ENCODE measurements around the gene RNU4-1. TPM values are rescaled to one million over a fixed set of nuclear protein-coding genes. Genes with fewer than 3 reads are reported as not detected.

Gene RNU4-1
- total RNA-seq, 1 experiment from 2014 or later = 2,323 TPM

DNA sequence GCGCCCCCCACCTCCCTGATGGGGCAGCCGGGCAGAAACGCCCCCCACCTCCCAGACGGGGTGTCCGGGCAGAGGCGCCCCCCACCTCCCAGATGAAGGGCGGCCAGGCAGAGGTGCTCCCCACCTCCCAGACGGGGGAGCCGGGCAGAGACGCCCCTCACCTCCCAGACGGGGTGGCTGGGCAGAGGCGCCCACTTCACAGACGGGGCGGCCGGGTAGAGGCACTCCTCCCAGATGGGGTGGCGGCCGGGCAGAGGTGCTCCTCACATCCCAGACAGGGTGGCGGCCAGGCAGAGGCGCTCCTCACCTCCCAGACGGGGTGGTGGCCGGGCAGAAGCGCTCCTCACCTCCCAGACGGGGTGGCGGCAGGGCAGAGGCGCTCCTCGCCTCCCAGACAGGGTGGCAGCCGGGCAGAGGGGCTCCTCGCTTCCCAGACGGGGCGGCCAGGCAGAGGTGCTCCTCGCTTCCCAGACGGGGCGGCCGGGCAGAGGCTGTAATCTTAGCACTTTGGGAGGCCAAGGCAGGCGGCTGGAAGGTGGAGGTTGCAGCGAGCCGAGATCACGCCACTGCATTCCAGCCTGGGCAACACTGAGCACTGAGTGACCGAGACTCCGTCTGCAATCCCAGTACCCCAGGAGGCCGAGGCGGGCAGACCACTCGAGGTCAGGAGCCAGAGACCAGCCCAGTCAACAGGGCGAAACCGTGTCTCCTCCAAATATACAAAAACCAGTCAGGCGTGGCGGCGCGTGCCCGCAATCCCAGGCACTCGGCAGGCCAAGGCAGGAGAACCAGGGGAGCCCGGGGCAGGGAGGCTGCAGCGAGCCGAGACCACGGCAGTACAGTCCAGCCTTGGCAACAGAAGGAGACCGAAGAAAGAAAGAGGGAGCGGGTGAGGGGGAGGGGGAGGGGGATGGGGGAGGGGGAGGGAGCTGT lies 14.6 kb downstream of the RNU4-1 start:
- RAD21 ChIA-PET (ENCODE audit: low non-redundant PET in 1 of 2, low total read pairs in 2 of 2, uncharacterized antibody in 2 of 2, unreplicated experiment in 2 of 2) = no interaction called here

DNA sequence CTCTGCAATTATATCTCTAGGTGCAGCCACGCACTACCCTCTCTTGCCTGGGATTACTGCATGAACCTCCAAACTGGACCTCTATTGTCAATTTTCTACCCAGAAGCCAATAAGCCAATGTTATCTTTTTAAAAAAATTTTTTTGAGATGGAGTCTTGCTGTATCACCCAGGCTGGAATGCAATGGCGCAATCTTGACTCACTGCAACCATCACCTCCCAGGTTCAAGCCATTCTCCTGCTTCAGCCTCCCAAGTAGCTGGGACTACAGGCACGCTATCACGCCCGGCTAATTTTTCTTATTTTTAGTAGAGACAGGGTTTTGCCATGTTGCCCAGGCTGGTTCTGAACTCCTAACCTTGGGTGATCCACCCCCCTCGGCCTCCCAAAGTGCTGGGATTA lies 16.3 kb downstream of the RNU4-1 start:
- H3K9me2 ChIP-seq (ENCODE audit: insufficient read depth) = no peaks in the 10 kb centered on the region
- DNase-seq (ENCODE audit: low read depth, low spot score) (no peak), ATAC-seq (no peak)
- no peak overlapping the region for H3K9ac ChIP-seq (ENCODE audit: low read length)
- ChIA-PET RAD21 (ENCODE audit: low non-redundant PET in 1 of 2, low total read pairs in 2 of 2, uncharacterized antibody in 2 of 2, unreplicated experiment in 2 of 2) (interaction anchor here in 1 of 2 experiments (0.6 kb wide), 1 partner anchor 60 kb away, joined by 4 read pairs; no protein-coding TSS in a partner anchor), POLR2A (interaction anchor here (3.5 kb wide), 2 partner anchors 15 to 75 kb away, joined by 13 to 28 read pairs; partner anchors contain the start of genes RNU4-1, RNU4-2 and RPLP0), CTCF (no interaction called here)
- no peaks in the 10 kb centered on the region for H3K9me3 ChIP-seq (ENCODE audit: control insufficient read depth in 1 of 2, insufficient read depth in 1 of 2, low read depth in 1 of 2, low read length in 2 of 2)
- intact Hi-C loops (cut with micrococcal nuclease) = no loop called here
- no peak overlapping the region for H3K27ac ChIP-seq (ENCODE audit: low read depth, low read length)
- H4K20me1 ChIP-seq (ENCODE audit: insufficient read depth) = no peaks in the 10 kb centered on the region
- H3K27me3 ChIP-seq (ENCODE audit: insufficient read depth, low read length) = no peaks in the 10 kb centered on the region
- no peaks in the 10 kb centered on the region for H3K36me3 ChIP-seq (ENCODE audit: control insufficient read depth in 1 of 2, insufficient read depth in 2 of 2, low read length in 2 of 2)
- H3K4me1 ChIP-seq (ENCODE audit: control insufficient read depth in 1 of 2, insufficient read depth in 2 of 2, low read length in 2 of 2) = no peaks in the 10 kb centered on the region
- no peak overlapping the region for H3K4me2 ChIP-seq (ENCODE audit: low read length)
- BruUV-seq (replicated peaks) = no TSS peak
- H3K79me2 ChIP-seq (ENCODE audit: insufficient read depth, low read length) = no peaks in the 10 kb centered on the region
- H3K4me3 ChIP-seq (replicated peaks in 1 of 2; ENCODE audit: low read depth in 1 of 2, low read length in 2 of 2) = no peak overlapping the region
- H2AFZ ChIP-seq (ENCODE audit: low read depth, low read length, poor library complexity, severe bottlenecking) = no peak overlapping the region
- TF ChIP-seq CEBPB (IDR thresholded peaks at IDR 0.05; ENCODE audit: low read depth) = no peak
- TF ChIP-seq ZNF274 (IDR thresholded peaks at IDR 0.05; ENCODE audit: low read depth, low read length) = no peak
- TF ChIP-seq, protein P1, sequence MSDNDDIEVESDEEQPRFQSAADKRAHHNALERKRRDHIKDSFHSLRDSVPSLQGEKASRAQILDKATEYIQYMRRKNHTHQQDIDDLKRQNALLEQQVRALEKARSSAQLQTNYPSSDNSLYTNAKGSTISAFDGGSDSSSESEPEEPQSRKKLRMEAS (IDR thresholded peaks at IDR 0.05) = no peak
- no peak for TF ChIP-seq ELF1 (IDR thresholded peaks at IDR 0.05; ENCODE audit: borderline replicate concordance, low read depth)
- no peak for TF ChIP-seq POLR2AphosphoS5 (IDR thresholded peaks at IDR 0.05; ENCODE audit: low read depth, low read length)
- TF ChIP-seq CBX3 (IDR thresholded peaks at IDR 0.05; ENCODE audit: low read depth) = no peak
- TF ChIP-seq TCF7L2 (IDR thresholded peaks at IDR 0.05; ENCODE audit: borderline replicate concordance, extremely low read depth, insufficient read depth, insufficient read length) = no peak
- TF ChIP-seq, protein P2, sequence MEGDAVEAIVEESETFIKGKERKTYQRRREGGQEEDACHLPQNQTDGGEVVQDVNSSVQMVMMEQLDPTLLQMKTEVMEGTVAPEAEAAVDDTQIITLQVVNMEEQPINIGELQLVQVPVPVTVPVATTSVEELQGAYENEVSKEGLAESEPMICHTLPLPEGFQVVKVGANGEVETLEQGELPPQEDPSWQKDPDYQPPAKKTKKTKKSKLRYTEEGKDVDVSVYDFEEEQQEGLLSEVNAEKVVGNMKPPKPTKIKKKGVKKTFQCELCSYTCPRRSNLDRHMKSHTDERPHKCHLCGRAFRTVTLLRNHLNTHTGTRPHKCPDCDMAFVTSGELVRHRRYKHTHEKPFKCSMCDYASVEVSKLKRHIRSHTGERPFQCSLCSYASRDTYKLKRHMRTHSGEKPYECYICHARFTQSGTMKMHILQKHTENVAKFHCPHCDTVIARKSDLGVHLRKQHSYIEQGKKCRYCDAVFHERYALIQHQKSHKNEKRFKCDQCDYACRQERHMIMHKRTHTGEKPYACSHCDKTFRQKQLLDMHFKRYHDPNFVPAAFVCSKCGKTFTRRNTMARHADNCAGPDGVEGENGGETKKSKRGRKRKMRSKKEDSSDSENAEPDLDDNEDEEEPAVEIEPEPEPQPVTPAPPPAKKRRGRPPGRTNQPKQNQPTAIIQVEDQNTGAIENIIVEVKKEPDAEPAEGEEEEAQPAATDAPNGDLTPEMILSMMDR (IDR thresholded peaks at IDR 0.05 in 2 of 3, conservative IDR thresholded peaks at IDR 0.05 in 1 of 3; ENCODE audit: borderline replicate concordance in 1 of 3, insufficient read depth in 1 of 3, low read depth in 2 of 3, low read length in 2 of 3) = no peak
- TF ChIP-seq YY1 (IDR thresholded peaks at IDR 0.05; ENCODE audit: extremely low read depth, insufficient replicate concordance, low read depth, low read length) = no peak
- TF ChIP-seq, protein P3, sequence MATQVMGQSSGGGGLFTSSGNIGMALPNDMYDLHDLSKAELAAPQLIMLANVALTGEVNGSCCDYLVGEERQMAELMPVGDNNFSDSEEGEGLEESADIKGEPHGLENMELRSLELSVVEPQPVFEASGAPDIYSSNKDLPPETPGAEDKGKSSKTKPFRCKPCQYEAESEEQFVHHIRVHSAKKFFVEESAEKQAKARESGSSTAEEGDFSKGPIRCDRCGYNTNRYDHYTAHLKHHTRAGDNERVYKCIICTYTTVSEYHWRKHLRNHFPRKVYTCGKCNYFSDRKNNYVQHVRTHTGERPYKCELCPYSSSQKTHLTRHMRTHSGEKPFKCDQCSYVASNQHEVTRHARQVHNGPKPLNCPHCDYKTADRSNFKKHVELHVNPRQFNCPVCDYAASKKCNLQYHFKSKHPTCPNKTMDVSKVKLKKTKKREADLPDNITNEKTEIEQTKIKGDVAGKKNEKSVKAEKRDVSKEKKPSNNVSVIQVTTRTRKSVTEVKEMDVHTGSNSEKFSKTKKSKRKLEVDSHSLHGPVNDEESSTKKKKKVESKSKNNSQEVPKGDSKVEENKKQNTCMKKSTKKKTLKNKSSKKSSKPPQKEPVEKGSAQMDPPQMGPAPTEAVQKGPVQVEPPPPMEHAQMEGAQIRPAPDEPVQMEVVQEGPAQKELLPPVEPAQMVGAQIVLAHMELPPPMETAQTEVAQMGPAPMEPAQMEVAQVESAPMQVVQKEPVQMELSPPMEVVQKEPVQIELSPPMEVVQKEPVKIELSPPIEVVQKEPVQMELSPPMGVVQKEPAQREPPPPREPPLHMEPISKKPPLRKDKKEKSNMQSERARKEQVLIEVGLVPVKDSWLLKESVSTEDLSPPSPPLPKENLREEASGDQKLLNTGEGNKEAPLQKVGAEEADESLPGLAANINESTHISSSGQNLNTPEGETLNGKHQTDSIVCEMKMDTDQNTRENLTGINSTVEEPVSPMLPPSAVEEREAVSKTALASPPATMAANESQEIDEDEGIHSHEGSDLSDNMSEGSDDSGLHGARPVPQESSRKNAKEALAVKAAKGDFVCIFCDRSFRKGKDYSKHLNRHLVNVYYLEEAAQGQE (IDR thresholded peaks at IDR 0.05; ENCODE audit: low read depth) = no peak

More for the DNA sequence above, 14.6 kb downstream of the RNU4-1 start:
- H4K20me1 ChIP-seq (ENCODE audit: insufficient read depth) = no peaks in the 10 kb centered on the region
- no peaks in the 10 kb centered on the region for H3K4me1 ChIP-seq (ENCODE audit: control insufficient read depth in 1 of 2, insufficient read depth in 2 of 2, low read length in 2 of 2)
- no TSS peak for BruUV-seq (replicated peaks)
- no peak overlapping the region for H3K4me2 ChIP-seq (ENCODE audit: low read length)
- no peak for DNase-seq (ENCODE audit: low read depth, low spot score)
- intact Hi-C loops (cut with micrococcal nuclease) = no loop called here
- no peak overlapping the region for H3K4me3 ChIP-seq (replicated peaks in 1 of 2; ENCODE audit: low read depth in 1 of 2, low read length in 2 of 2)
- H3K27me3 ChIP-seq (ENCODE audit: insufficient read depth, low read length) = no peaks in the 10 kb centered on the region
- no peak overlapping the region for H3K9ac ChIP-seq (ENCODE audit: low read length)
- no peak overlapping the region for H3K27ac ChIP-seq (ENCODE audit: low read depth, low read length)
- CTCF ChIA-PET = no interaction called here
- ATAC-seq = no peak
- no peaks in the 10 kb centered on the region for H3K9me3 ChIP-seq (ENCODE audit: control insufficient read depth in 1 of 2, insufficient read depth in 1 of 2, low read depth in 1 of 2, low read length in 2 of 2)
- no peaks in the 10 kb centered on the region for H3K79me2 ChIP-seq (ENCODE audit: insufficient read depth, low read length)
- H3K36me3 ChIP-seq (ENCODE audit: control insufficient read depth in 1 of 2, insufficient read depth in 2 of 2, low read length in 2 of 2) = no peaks in the 10 kb centered on the region
- H3K9me2 ChIP-seq (ENCODE audit: insufficient read depth) = no peaks in the 10 kb centered on the region
- H2AFZ ChIP-seq (ENCODE audit: low read depth, low read length, poor library complexity, severe bottlenecking) = no peak overlapping the region
- TF ChIP-seq EGR1 (IDR thresholded peaks at IDR 0.05; ENCODE audit: low read depth) (no peak), ZNF274 (IDR thresholded peaks at IDR 0.05; ENCODE audit: low read depth, low read length) (no peak), EZH2phosphoT487 (IDR thresholded peaks at IDR 0.05; ENCODE audit: borderline replicate concordance) (no peak), CBX3 (IDR thresholded peaks at IDR 0.05; ENCODE audit: low read depth) (no peak), EZH2 (IDR thresholded peaks at IDR 0.05) (no peak)
- POLR2A ChIA-PET = interaction anchor here (1.0 to 5.0 kb wide), 3 partner anchors 14 to 77 kb away, joined by 4 to 29 read pairs (median 5); partner anchors contain the start of genes RNU4-1, RNU4-2 and RPLP0
